Neuronal stem cell (in vitro differentiated cells): ENCODE data around the gene GK.
"Not testable (repeated sequence)": the region's sequence is repeated elsewhere in the genome, so short reads cannot be mapped to it uniquely, and the experiment has no call there.

Experiments used
- DNase-seq: peaks from one replicate; pipeline ENCODE4 v3.0.0-alpha.2; 2013; ENCODE audit warnings: low spot score
- H2AFZ ChIP-seq: one replicate; pipeline ENCODE4 v1.6.1; 2013; ENCODE audit warnings: mild to moderate bottlenecking, low read length, inconsistent platforms
- H2AK5ac ChIP-seq: 2 replicates; pipeline ENCODE4 v1.6.1; 2013; ENCODE audit warnings: low read depth, mild to moderate bottlenecking, inconsistent platforms, low read length, moderate library complexity, mixed read lengths
- H2BK120ac ChIP-seq: 2 replicates; pipeline ENCODE4 v1.6.1; 2013; ENCODE audit warnings: low read depth, mild to moderate bottlenecking, inconsistent platforms, low read length, moderate library complexity, mixed read lengths
- H2BK12ac ChIP-seq: one replicate; pipeline ENCODE4 v1.6.1; 2013; ENCODE audit warnings: low read length, inconsistent platforms
- H2BK15ac ChIP-seq: 2 replicates; pipeline ENCODE4 v1.6.1; 2013; ENCODE audit warnings: mild to moderate bottlenecking, low read length, inconsistent platforms, mixed read lengths
- H2BK5ac ChIP-seq: one replicate; pipeline ENCODE4 v1.6.1; 2013; ENCODE audit warnings: inconsistent platforms, mild to moderate bottlenecking, low read length, moderate library complexity
- H3K14ac ChIP-seq: one replicate; pipeline ENCODE4 v1.6.1; 2013; ENCODE audit warnings: low read length, inconsistent platforms
- H3K18ac ChIP-seq: 2 replicates; pipeline ENCODE4 v1.6.1; 2013; ENCODE audit warnings: low read length, inconsistent platforms
- H3K23ac ChIP-seq: 2 replicates; pipeline ENCODE4 v1.6.1; 2013; ENCODE audit warnings: low read depth, mild to moderate bottlenecking, mixed read lengths, low read length, inconsistent platforms; ENCODE audit not compliant: poor library complexity
- H3K27ac ChIP-seq: replicated peaks from 3 replicates; pipeline ENCODE4 v1.5.1; 2013; ENCODE audit warnings: low read length, inconsistent platforms
- H3K27me3 ChIP-seq, 3 experiments: 2 replicates each; pipeline ENCODE4 v1.6.1; 2013; ENCODE audit warnings: low read length in 3 of 3, mild to moderate bottlenecking in 2 of 3, inconsistent platforms in 1 of 3, low read depth in 1 of 3, mixed read lengths in 1 of 3, moderate library complexity in 1 of 3; ENCODE audit not compliant: control insufficient read depth in 3 of 3, insufficient read depth in 3 of 3
- H3K36me3 ChIP-seq, 2 donors: replicated peaks in 1 of 2; 2 replicates each; pipeline ENCODE4 v1.6.1; 2013; ENCODE audit warnings: low read length in 2 of 2; ENCODE audit not compliant: control insufficient read depth in 2 of 2, insufficient read depth in 2 of 2
- H3K4ac ChIP-seq: 2 replicates; pipeline ENCODE4 v1.6.1; 2013; ENCODE audit warnings: inconsistent platforms, mild to moderate bottlenecking, low read length, moderate library complexity
- H3K4me1 ChIP-seq, 2 donors: 1 replicate in 1 of 2; 2 replicates in 1 of 2; pipeline ENCODE4 v1.6.1; 2013; ENCODE audit warnings: low read length in 2 of 2, low read depth in 1 of 2; ENCODE audit not compliant: control insufficient read depth in 2 of 2, insufficient read depth in 1 of 2
- H3K4me2 ChIP-seq: one replicate; pipeline ENCODE4 v1.6.1; 2013; ENCODE audit warnings: mild to moderate bottlenecking, low read length, inconsistent platforms; ENCODE audit not compliant: insufficient read depth, poor library complexity, severe bottlenecking
- H3K4me3 ChIP-seq, 2 donors: 2 replicates each; pipeline ENCODE4 v1.5.1; 2013; ENCODE audit warnings: low read length in 2 of 2, mild to moderate bottlenecking in 2 of 2, inconsistent platforms in 1 of 2, moderate library complexity in 1 of 2
- H3K79me1 ChIP-seq: one replicate; pipeline ENCODE4 v1.6.1; 2013; ENCODE audit warnings: low read depth, mild to moderate bottlenecking, inconsistent platforms, low read length, moderate library complexity
- H3K9ac ChIP-seq: one replicate; pipeline ENCODE4 v1.6.1; 2013; ENCODE audit warnings: mild to moderate bottlenecking, low read depth, low read length, inconsistent platforms; ENCODE audit not compliant: poor library complexity
- H3K9me3 ChIP-seq, 2 donors: replicated peaks in 1 of 2; 2 replicates each; pipeline versions ENCODE3 to v1.6.1; 2013; ENCODE audit warnings: low read length in 2 of 2, mild to moderate bottlenecking in 2 of 2, inconsistent platforms in 1 of 2, low read depth in 1 of 2, mixed read lengths in 1 of 2, moderate library complexity in 1 of 2; ENCODE audit not compliant: control insufficient read depth in 2 of 2, insufficient read depth in 1 of 2
- H4K8ac ChIP-seq: one replicate; pipeline ENCODE4 v1.6.1; 2013; ENCODE audit warnings: low read depth, mild to moderate bottlenecking, inconsistent platforms, low read length, moderate library complexity
- H4K91ac ChIP-seq: one replicate; pipeline ENCODE4 v1.6.1; 2013; ENCODE audit warnings: low read length, low read depth, mild to moderate bottlenecking, inconsistent platforms; ENCODE audit not compliant: poor library complexity
- WGBS, 2 donors: extraction: QIAGEN DNeasy Blood & Tissue Kit; methylation state at CpG; one replicate each; pipeline ENCODE4 v1.1.7; 2013; ENCODE audit warnings: missing lambda C conversion rate in 2 of 2, mixed read lengths in 1 of 2; ENCODE audit not compliant: insufficient read length in 2 of 2, insufficient replicate concordance in 1 of 2; ENCODE audit errors: extremely low coverage in 2 of 2; 5-methylcytosine and 5-hydroxymethylcytosine counted together

Gene GK

DNA sequence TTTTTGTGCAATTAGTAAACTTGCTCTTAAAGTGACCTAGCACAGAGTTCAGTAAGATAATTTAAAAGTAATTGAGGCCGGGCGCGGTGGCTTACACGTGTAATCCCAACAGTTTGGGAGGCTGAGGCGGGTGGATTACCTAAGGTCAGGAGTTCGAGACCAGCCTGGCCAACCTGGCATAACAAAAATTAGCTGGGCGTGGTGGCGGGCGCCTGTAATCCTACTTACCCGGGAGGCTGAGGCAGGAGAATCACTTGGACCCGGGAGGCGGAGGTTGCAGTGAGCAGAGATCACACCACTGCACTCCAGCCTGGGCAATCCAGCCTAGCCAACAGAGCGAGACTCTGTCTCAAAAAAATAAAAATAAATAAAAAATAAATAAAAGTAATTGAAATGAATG is 1.2 kb downstream of the GK start:
- not testable (repeated sequence) for H2AK5ac ChIP-seq, H2BK120ac ChIP-seq, H4K8ac ChIP-seq, H3K9me3 ChIP-seq, H2BK15ac ChIP-seq, H3K27ac ChIP-seq, H3K27me3 ChIP-seq, H3K18ac ChIP-seq, H3K23ac ChIP-seq, H4K91ac ChIP-seq, H3K4ac ChIP-seq, H3K4me1 ChIP-seq, H2BK12ac ChIP-seq, H3K79me1 ChIP-seq, H3K14ac ChIP-seq, H3K9ac ChIP-seq, H2BK5ac ChIP-seq, DNase-seq, H3K36me3 ChIP-seq
- H2AFZ ChIP-seq = peak overlapping the region; percentile 84
- H3K4me2 ChIP-seq = peak overlapping the region; percentile 11
- WGBS, 2 donors = no CpG with 5 or more reads among the region's 13 CpGs
- peak overlapping the region in 1 of 2 donors; percentile 73 for H3K4me3 ChIP-seq

DNA sequence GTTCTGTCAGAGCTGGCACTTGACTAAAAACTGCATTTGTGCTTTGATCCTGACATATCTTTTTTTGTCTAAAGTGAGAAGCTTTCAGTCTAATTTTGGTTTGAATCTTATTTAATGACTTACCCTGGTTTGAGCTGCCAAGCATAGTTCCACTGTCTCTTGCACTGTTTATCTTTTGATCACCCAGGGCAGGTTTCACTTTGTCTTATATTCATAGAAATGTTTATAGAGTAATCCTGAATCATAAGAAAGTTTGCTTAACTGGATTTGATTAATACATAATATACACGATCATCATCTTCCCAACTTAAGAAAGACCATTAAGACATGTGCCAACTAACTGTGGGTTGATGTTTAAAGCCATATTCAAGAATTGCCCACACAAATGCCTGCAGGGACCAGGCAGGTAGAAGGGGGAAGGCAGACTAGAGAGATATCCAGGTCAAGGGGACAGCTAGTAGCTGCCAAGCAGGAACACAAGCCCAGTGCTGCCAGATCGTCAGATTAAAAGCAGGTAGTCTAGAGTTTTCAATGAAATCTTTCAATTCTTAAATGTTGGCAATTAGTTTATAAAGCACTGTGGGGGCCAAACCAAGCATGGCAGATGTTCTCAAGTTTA is 1.9 kb downstream of the GK start:
- H3K9ac ChIP-seq = no peak overlapping the region
- no peak overlapping the region for H3K4me3 ChIP-seq
- no peaks in the 10 kb centered on the region for H3K27me3 ChIP-seq
- no peak overlapping the region for H4K8ac ChIP-seq
- H2BK12ac ChIP-seq = no peak overlapping the region
- no peak overlapping the region for H3K14ac ChIP-seq
- no peak overlapping the region for H3K27ac ChIP-seq
- peaks cover 0 to 4% of the 10 kb centered on the region in 2 donors for H3K4me1 ChIP-seq
- no peak overlapping the region for H3K4ac ChIP-seq
- H3K4me2 ChIP-seq = no peak overlapping the region
- no peak for DNase-seq
- H2BK15ac ChIP-seq = no peak overlapping the region
- no peak overlapping the region for H4K91ac ChIP-seq
- H3K36me3 ChIP-seq = no peaks in the 10 kb centered on the region
- no CpG with 5 or more reads among the region's 2 CpGs for WGBS, 2 donors
- H3K23ac ChIP-seq = no peak overlapping the region
- no peak overlapping the region for H2AFZ ChIP-seq
- no peak overlapping the region for H3K18ac ChIP-seq
- no peaks in the 10 kb centered on the region for H3K9me3 ChIP-seq
- no peak overlapping the region for H2AK5ac ChIP-seq
- H2BK120ac ChIP-seq = no peak overlapping the region
- no peak overlapping the region for H2BK5ac ChIP-seq
- no peaks in the 10 kb centered on the region for H3K79me1 ChIP-seq

DNA sequence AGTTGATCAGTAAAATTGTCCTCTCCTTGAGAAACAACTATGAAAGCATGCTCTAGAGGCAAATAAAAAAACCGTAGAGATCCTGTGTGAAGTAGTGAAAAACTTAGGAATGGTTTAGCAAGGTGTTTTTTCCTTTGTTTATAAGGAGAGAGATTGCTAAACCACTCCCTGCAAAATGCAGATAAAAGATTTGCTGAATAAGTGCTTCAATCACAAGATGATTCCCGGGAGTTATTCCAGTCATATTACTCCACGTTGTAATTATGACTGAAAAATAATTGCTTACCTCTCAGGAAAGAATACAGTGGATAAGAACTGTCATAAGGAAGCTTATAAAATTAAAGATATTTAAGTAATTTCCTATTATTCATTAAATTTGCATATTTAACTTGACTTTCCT is 2.8 kb downstream of the GK start:
- WGBS, 2 donors = no CpG with 5 or more reads among the region's 3 CpGs
- Histone ChIP-seq H3K9me3 (no peaks in the 10 kb centered on the region), H4K8ac (no peak overlapping the region), H3K27me3 (no peaks in the 10 kb centered on the region), H2BK15ac (no peak overlapping the region), H2BK120ac (no peak overlapping the region), H3K23ac (no peak overlapping the region), H4K91ac (no peak overlapping the region), H3K14ac (no peak overlapping the region), H3K27ac (no peak overlapping the region), H3K36me3 (no peaks in the 10 kb centered on the region), H2BK5ac (no peak overlapping the region), H2BK12ac (no peak overlapping the region), H3K4me1 (peaks cover 0 to 4% of the 10 kb centered on the region in 2 donors), H3K4ac (no peak overlapping the region), H3K18ac (no peak overlapping the region), H3K4me2 (no peak overlapping the region), H3K79me1 (no peaks in the 10 kb centered on the region), H3K4me3 (no peak overlapping the region), H3K9ac (no peak overlapping the region), H2AK5ac (no peak overlapping the region), H2AFZ (no peak overlapping the region)
- DNase-seq = no peak

DNA sequence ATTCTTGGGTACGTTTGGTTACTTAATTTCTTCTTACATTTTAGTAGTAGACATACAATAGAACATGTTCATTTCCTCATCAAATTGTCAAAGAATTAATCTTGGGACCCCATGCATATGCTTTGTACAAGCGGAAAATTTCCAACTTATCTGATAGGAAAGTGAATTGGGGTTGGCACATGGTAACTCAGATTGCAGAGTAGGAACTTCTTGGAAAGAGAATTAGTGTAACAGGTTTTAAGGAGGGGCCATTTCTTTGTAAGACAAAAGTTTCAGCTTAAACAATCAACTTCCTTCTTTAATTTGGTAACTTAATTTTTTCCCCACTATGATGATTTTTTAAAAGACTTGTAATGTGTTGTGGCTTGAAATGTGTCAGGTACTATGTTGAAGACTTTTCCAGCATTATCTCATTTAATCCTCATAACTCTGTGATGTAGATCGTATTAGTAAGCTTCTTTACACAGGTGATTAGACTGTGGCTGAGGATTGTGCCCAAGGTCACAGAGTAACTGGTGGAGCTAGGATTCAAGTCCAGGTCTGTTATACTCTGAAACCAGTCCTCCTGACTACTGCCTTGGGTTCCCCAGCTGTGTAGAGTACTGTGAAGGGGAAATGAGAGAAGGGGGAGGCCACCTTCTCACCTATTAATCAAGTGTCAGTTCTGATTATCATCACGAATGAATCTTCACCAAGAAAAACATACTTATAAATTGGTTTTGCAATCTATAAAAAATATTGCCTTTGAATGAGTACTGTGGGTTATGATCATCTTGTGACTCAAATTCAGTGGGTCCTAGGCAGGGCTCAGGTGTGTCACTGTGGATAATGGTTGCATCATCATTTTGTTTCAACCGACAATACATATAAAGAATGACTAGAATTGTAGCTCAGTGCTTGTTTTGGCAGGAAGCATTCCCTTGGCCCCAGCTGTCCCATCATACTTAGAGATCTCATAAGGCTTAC is 4.3 kb downstream of the GK start:
- no peak overlapping the region for H3K4ac ChIP-seq
- no peak overlapping the region for H3K27ac ChIP-seq
- no CpG with 5 or more reads among the region's 5 CpGs for WGBS, 2 donors

More for the DNA sequence above, 4.3 kb downstream of the GK start:
- Histone ChIP-seq H2BK15ac (no peak overlapping the region), H3K36me3 (no peaks in the 10 kb centered on the region), H4K91ac (no peak overlapping the region), H3K79me1 (no peaks in the 10 kb centered on the region), H2BK5ac (no peak overlapping the region), H3K4me2 (no peak overlapping the region), H3K18ac (no peak overlapping the region), H3K27me3 (no peaks in the 10 kb centered on the region), H3K9me3 (no peaks in the 10 kb centered on the region), H2AFZ (no peak overlapping the region), H3K9ac (no peak overlapping the region), H3K4me1 (peaks cover 0 to 2% of the 10 kb centered on the region in 2 donors), H3K23ac (no peak overlapping the region), H3K4me3 (no peak overlapping the region), H4K8ac (no peak overlapping the region), H2BK120ac (no peak overlapping the region), H3K14ac (no peak overlapping the region), H2BK12ac (no peak overlapping the region), H2AK5ac (no peak overlapping the region)
- no peak for DNase-seq
